ENCODE measurements around the gene KRT77.

Gene KRT77

DNA sequence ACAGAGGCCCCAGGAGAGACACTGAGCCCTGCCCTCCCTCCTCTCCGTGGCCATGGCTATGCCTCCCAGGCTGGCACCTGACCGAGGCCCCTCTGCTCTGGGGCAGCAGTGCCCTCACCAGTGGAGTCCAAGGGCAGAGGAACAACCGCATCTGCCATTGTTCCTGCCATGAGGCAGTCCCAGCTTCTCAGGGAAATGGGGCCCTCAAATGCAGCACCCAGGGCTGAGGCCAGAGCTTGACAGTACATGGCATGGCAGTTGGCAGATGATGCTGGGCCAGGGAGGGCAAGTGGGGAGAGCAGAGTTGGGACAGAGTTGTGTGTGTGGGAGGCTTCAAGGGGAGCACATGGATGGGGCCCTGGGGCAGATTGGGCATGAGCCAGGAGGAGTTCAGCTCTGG is 21.1 kb upstream of the KRT77 start (continued):
- TF ChIP-seq ZSCAN23 (tag by site-specific recombination; IDR thresholded peaks at IDR 0.05) (no peak), ZNF280D (tag by site-specific recombination; IDR thresholded peaks at IDR 0.05) (no peak), ZNF768 (tag by site-specific recombination; IDR thresholded peaks at IDR 0.05) (no peak), ZNF791 (tag by site-specific recombination; IDR thresholded peaks at IDR 0.05) (no peak), ZNF423 (tag by site-specific recombination; IDR thresholded peaks at IDR 0.05) (no peak), ZNF239 (tag by site-specific recombination; IDR thresholded peaks at IDR 0.05) (no peak), REST (tag by site-specific recombination; IDR thresholded peaks at IDR 0.05) (no peak), TRIM28 (IDR thresholded peaks at IDR 0.05; ENCODE audit: borderline replicate concordance, low read length) (no peak), SALL2 (tag by site-specific recombination; IDR thresholded peaks at IDR 0.05; ENCODE audit: borderline replicate concordance) (no peak)
- TF ChIP-seq, protein P1, sequence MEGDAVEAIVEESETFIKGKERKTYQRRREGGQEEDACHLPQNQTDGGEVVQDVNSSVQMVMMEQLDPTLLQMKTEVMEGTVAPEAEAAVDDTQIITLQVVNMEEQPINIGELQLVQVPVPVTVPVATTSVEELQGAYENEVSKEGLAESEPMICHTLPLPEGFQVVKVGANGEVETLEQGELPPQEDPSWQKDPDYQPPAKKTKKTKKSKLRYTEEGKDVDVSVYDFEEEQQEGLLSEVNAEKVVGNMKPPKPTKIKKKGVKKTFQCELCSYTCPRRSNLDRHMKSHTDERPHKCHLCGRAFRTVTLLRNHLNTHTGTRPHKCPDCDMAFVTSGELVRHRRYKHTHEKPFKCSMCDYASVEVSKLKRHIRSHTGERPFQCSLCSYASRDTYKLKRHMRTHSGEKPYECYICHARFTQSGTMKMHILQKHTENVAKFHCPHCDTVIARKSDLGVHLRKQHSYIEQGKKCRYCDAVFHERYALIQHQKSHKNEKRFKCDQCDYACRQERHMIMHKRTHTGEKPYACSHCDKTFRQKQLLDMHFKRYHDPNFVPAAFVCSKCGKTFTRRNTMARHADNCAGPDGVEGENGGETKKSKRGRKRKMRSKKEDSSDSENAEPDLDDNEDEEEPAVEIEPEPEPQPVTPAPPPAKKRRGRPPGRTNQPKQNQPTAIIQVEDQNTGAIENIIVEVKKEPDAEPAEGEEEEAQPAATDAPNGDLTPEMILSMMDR (tag by site-specific recombination; IDR thresholded peaks at IDR 0.05) = no peak

DNA sequence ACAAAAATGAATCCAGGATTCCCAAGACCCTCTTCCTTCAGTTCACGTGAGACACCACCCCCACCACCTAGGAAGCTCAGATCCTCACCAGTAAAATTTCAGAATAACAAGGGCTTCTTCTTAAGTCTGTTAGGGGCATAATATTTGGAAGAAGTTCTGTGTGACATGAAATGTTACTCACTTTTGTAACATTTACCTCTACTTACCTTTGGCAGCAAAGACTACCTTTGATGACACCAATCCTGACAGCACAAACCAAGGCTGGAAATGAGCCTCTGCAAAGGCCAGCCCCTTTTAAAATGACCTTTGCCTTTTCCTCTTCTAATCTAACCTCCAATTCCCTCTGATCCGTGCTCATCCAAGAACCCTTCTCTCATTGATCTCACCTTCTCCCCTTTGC is 19.4 kb upstream of the KRT77 start:
- ChIA-PET CTCF (no interaction called here), POLR2A (no interaction called here)
- H3K36me3 ChIP-seq (ENCODE audit: control insufficient read depth in 2 of 2, insufficient read depth in 1 of 2, low read length in 2 of 2) = no peaks in the 10 kb centered on the region
- no peaks in the 10 kb centered on the region for H3K9me3 ChIP-seq (ENCODE audit: control insufficient read depth, insufficient read depth, low read depth, low read length)
- no peak overlapping the region for H3K27ac ChIP-seq (ENCODE audit: extremely low read depth, low read depth, low read length)
- TF ChIP-seq MZF1 (tag by site-specific recombination; IDR thresholded peaks at IDR 0.05; ENCODE audit: borderline replicate concordance) (no peak), ZNF423 (tag by site-specific recombination; IDR thresholded peaks at IDR 0.05) (no peak), OVOL3 (tag by site-specific recombination; IDR thresholded peaks at IDR 0.05) (no peak), YY1 (tag by site-specific recombination; IDR thresholded peaks at IDR 0.05) (no peak), ZBTB6 (tag by site-specific recombination; IDR thresholded peaks at IDR 0.05) (no peak), ZNF16 (tag by site-specific recombination; IDR thresholded peaks at IDR 0.05; ENCODE audit: low read depth) (no peak), ZFP37 (tag by site-specific recombination; IDR thresholded peaks at IDR 0.05) (no peak), WT1 (tag by site-specific recombination; IDR thresholded peaks at IDR 0.05) (no peak), SP3 (tag by site-specific recombination; IDR thresholded peaks at IDR 0.05) (no peak), ZNF544 (tag by site-specific recombination; IDR thresholded peaks at IDR 0.05) (no peak), REPIN1 (tag by site-specific recombination; IDR thresholded peaks at IDR 0.05; ENCODE audit: low read depth) (no peak), GLI4 (tag by site-specific recombination; IDR thresholded peaks at IDR 0.05) (no peak), BCL11B (tag by site-specific recombination; IDR thresholded peaks at IDR 0.05; ENCODE audit: low read depth) (no peak)
- TF ChIP-seq, protein P2, sequence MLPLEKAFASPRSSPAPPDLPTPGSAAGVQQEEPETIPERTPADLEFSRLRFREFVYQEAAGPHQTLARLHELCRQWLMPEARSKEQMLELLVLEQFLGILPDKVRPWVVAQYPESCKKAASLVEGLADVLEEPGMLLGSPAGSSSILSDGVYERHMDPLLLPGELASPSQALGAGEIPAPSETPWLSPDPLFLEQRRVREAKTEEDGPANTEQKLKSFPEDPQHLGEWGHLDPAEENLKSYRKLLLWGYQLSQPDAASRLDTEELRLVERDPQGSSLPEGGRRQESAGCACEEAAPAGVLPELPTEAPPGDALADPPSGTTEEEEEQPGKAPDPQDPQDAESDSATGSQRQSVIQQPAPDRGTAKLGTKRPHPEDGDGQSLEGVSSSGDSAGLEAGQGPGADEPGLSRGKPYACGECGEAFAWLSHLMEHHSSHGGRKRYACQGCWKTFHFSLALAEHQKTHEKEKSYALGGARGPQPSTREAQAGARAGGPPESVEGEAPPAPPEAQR (tag by site-specific recombination; IDR thresholded peaks at IDR 0.05) = no peak
- TF ChIP-seq, protein P3, sequence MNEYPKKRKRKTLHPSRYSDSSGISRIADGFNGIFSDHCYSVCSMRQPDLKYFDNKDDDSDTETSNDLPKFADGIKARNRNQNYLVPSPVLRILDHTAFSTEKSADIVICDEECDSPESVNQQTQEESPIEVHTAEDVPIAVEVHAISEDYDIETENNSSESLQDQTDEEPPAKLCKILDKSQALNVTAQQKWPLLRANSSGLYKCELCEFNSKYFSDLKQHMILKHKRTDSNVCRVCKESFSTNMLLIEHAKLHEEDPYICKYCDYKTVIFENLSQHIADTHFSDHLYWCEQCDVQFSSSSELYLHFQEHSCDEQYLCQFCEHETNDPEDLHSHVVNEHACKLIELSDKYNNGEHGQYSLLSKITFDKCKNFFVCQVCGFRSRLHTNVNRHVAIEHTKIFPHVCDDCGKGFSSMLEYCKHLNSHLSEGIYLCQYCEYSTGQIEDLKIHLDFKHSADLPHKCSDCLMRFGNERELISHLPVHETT (tag by site-specific recombination; IDR thresholded peaks at IDR 0.05) = no peak
- TF ChIP-seq, protein P4, sequence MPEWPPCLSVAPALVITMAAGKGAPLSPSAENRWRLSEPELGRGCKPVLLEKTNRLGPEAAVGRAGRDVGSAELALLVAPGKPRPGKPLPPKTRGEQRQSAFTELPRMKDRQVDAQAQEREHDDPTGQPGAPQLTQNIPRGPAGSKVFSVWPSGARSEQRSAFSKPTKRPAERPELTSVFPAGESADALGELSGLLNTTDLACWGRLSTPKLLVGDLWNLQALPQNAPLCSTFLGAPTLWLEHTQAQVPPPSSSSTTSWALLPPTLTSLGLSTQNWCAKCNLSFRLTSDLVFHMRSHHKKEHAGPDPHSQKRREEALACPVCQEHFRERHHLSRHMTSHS (tag by site-specific recombination; IDR thresholded peaks at IDR 0.05) = no peak
- no peak overlapping the region for H3K4me3 ChIP-seq (ENCODE audit: low read depth, low read length)
- H3K4me1 ChIP-seq (ENCODE audit: control insufficient read depth, insufficient read depth, low read length) = no peaks in the 10 kb centered on the region

Measured in HEK293 (cell line).